Testis (tissue), 2 donors: ENCODE measurements around the gene KLC1.

ENCODE experiments used
- POLR2A ChIP-seq: fragments of 450-650 bp; IDR thresholded peaks from one replicate; pipeline ENCODE4 v1.6.1; 2017; ENCODE audit warnings: antibody characterized with exemption, mild to moderate bottlenecking, moderate library complexity
- TF ChIP-seq, protein P1 (sequence below), 3 experiments: fragments of 450-650 bp in 2 of 3; fragments of 200-600 bp in 1 of 3; sonication (generic) in 1 of 3; IDR thresholded peaks; one replicate each; pipeline ENCODE4 v1.5.1; 2016 to 2019; ENCODE audit warnings: antibody characterized with exemption in 3 of 3, mild to moderate bottlenecking in 2 of 3, moderate library complexity in 1 of 3

DNA sequence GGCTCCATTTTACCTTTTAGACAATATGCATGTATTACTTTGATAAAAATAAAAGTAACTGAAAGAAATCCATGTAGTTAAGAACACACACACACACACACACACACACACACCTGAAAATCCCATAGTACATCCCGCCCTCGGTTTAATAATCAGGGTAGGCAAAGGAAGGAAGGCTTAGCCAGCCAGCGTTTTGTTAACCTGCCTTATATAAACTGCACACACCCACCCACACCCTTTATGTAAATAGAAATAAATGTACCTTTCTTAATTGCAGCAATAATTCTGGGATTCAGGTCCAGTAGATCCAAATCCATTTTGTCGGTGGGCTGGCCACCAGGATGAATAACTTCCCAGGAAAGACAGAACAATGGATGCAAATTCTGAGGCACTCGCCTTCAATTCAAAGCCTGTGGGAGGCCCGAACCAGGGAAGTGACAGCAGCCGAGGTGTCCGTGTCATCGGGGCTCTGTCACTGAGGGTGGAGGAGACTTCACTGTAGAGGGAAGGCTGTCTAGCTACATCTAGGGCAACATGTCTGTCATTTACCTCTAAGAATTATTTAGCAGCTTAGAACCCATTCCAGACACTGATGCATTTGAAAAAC is 81.9 kb downstream of the KLC1 start:
- TF ChIP-seq, protein P1, sequence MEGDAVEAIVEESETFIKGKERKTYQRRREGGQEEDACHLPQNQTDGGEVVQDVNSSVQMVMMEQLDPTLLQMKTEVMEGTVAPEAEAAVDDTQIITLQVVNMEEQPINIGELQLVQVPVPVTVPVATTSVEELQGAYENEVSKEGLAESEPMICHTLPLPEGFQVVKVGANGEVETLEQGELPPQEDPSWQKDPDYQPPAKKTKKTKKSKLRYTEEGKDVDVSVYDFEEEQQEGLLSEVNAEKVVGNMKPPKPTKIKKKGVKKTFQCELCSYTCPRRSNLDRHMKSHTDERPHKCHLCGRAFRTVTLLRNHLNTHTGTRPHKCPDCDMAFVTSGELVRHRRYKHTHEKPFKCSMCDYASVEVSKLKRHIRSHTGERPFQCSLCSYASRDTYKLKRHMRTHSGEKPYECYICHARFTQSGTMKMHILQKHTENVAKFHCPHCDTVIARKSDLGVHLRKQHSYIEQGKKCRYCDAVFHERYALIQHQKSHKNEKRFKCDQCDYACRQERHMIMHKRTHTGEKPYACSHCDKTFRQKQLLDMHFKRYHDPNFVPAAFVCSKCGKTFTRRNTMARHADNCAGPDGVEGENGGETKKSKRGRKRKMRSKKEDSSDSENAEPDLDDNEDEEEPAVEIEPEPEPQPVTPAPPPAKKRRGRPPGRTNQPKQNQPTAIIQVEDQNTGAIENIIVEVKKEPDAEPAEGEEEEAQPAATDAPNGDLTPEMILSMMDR (IDR thresholded peaks at IDR 0.05) = no peak
- TF ChIP-seq POLR2A = no peak
